Effector memory CD4-positive, alpha-beta T cell (primary cell): ENCODE data around the gene PSMB5.

Experiments
- DNase-seq, 3 donors: peaks; one replicate each; pipeline ENCODE4 v3.0.0-alpha.2; 2020
- H3K27ac ChIP-seq: 2 replicates; pipeline ENCODE4 v1.7.0; 2013; ENCODE audit warnings: mild to moderate bottlenecking, low read length, moderate library complexity; ENCODE audit not compliant: insufficient read depth, poor library complexity, severe bottlenecking
- H3K27me3 ChIP-seq: replicated peaks from 2 replicates; pipeline ENCODE4 v1.7.0; 2013; ENCODE audit warnings: mild to moderate bottlenecking, low read length; ENCODE audit not compliant: insufficient read depth, control insufficient read depth, poor library complexity, severe bottlenecking
- H3K36me3 ChIP-seq: 2 replicates; pipeline ENCODE4 v1.7.0; 2013; ENCODE audit warnings: mild to moderate bottlenecking, low read length, moderate library complexity; ENCODE audit not compliant: control insufficient read depth, insufficient read depth
- H3K4me1 ChIP-seq: 2 replicates; pipeline ENCODE4 v1.7.0; 2013; ENCODE audit warnings: low read length, mild to moderate bottlenecking; ENCODE audit not compliant: control insufficient read depth, insufficient read depth, poor library complexity, severe bottlenecking
- H3K4me3 ChIP-seq: 2 replicates; pipeline ENCODE4 v1.7.0; 2013; ENCODE audit warnings: low read length, low read depth, mild to moderate bottlenecking; ENCODE audit not compliant: insufficient read depth, poor library complexity, severe bottlenecking
- H3K9me3 ChIP-seq: 2 replicates; pipeline ENCODE4 v1.7.0; 2013; ENCODE audit warnings: mild to moderate bottlenecking, low read length, moderate library complexity; ENCODE audit not compliant: control insufficient read depth

PSMB5 gene

DNA sequence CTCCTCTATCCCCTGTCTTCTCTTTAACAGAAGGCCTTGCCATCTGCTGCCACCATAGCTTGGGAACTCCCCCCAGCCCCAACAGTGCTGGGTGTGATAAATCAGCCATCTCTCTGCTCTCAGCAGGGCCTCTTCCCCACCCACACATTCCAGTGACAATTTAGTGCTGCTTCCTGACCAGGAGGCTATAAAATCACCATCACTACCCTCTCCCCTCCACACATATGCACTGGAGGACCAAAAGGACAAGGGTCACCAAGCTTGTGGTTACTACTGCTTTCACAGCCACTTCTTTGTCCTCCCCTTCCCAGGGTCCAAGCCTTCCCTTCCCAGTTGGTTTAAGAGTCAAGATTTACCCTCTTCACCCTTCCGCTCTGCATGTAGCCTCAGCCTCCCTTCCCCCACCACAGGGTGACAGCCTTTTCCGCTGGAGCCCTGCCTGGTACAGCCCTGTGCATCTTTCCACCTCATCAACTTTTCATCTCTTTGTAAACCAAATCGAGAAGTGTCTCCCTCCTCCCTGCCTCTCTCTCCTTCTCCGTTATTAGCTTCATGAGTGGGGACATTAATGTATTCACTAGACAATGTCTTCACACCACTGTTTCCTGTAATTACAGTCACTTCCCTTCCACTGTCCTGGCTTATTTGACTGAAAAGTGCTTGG is 9.4 kb downstream of the PSMB5 start:
- no peak for DNase-seq
- Histone ChIP-seq H3K4me3 (no peak overlapping the region), H3K36me3 (peaks cover 13% of the 10 kb centered on the region), H3K9me3 (no peaks in the 10 kb centered on the region), H3K27me3 (no peaks in the 10 kb centered on the region), H3K4me1 (peaks cover 8% of the 10 kb centered on the region), H3K27ac (no peak overlapping the region)

DNA sequence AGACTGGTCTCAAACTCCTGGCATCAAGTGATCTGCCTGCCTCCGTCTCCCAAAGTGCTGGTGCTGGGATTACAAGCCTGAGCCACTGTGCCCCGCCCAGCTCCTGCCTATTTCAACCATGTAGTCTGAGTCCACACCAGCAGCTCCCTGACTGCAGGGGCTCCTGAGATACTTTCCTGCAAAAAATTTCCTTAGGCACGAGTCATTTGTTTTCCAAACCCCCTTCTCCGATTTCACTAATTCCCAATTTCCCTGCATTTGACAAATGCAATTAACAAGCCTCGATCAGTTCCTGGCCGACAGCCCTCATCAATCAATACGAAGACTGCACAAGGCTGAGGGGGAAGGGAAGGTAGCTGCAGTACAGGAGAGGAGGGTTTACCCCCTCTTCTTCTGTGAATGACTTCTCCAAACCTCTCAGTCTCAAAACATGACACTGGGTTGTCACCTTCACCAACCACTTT is 10.1 kb downstream of the PSMB5 start:
- H3K4me3 ChIP-seq: no peak overlapping the region
- no peaks in the 10 kb centered on the region for H3K9me3 ChIP-seq
- H3K27ac ChIP-seq: no peak overlapping the region
- no peaks in the 10 kb centered on the region for H3K27me3 ChIP-seq
- peaks cover 8% of the 10 kb centered on the region for H3K4me1 ChIP-seq
- no peak for DNase-seq
- H3K36me3 ChIP-seq: peaks cover 13% of the 10 kb centered on the region

DNA sequence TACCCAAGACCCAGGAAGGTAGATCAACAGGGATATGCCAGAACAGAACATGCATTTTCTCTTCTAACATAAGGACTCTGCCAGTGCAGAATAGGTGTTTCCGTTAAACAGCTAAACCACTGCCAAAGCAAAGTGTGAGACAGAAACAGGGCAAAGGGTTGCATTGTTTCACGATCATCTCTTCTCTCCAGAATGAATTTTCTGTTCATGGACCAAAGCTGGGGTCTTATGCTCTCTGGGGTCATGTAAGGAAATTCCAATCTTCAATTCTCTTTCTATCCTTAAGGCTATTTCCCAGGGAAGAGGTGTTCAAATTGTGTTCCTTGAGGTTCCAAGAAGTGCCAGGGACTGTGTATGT is 10.9 kb downstream of the PSMB5 start:
- H3K9me3 ChIP-seq: no peaks in the 10 kb centered on the region
- no peaks in the 10 kb centered on the region for H3K27me3 ChIP-seq
- no peak for DNase-seq
- no peak overlapping the region for H3K4me3 ChIP-seq
- H3K27ac ChIP-seq: no peak overlapping the region
- peaks cover 7% of the 10 kb centered on the region for H3K4me1 ChIP-seq
- peaks cover 9% of the 10 kb centered on the region for H3K36me3 ChIP-seq

DNA sequence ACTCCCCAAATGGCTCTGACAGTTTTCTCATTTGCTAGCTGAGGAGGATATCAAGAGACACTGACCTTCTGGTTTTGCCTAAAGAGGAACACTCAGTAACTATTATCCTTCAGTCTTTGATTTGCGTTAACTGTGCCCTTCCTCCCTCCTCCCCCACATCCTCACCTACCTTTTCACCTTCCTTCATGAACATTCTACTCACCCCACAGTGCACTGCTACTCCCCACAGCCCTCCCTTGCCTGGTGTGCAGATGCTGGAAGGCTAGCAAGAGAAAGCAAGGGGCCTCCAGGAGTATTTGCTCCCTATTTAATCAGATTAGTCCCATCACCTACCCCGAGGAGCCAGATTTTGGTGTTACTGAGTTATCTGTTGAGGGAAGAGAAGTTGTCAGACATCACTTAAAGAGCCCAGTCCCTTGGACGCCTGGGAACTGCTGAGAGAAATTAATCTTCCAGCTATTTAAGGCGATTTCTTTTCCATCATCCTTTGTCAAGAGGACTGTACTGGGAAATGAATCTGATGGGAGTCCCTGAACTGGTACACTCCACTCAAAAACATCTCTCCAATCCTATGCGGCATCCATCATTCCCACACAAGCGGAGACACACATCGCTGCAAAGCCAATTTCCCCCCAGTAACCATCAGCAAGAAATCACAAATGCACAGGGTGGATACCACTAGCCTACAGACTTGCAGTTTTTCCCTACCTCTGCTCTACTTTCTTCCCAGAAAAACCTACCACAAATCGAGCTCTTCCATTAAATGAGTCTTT is 11.5 kb downstream of the PSMB5 start:
- Histone ChIP-seq H3K9me3 (no peaks in the 10 kb centered on the region), H3K4me1 (peaks cover 4% of the 10 kb centered on the region), H3K4me3 (no peak overlapping the region), H3K36me3 (peaks cover 9% of the 10 kb centered on the region), H3K27ac (no peak overlapping the region), H3K27me3 (no peaks in the 10 kb centered on the region)
- DNase-seq: no peak

GRCh38 chr14:23021889-23022442 is 12.7 kb downstream of the PSMB5 start:
- no peak overlapping the region for H3K4me3 ChIP-seq
- DNase-seq: no peak
- H3K9me3 ChIP-seq: no peaks in the 10 kb centered on the region
- no peak overlapping the region for H3K27ac ChIP-seq
- no peaks in the 10 kb centered on the region for H3K27me3 ChIP-seq
- H3K4me1 ChIP-seq: peaks cover 4% of the 10 kb centered on the region
- peaks cover 9% of the 10 kb centered on the region for H3K36me3 ChIP-seq

DNA sequence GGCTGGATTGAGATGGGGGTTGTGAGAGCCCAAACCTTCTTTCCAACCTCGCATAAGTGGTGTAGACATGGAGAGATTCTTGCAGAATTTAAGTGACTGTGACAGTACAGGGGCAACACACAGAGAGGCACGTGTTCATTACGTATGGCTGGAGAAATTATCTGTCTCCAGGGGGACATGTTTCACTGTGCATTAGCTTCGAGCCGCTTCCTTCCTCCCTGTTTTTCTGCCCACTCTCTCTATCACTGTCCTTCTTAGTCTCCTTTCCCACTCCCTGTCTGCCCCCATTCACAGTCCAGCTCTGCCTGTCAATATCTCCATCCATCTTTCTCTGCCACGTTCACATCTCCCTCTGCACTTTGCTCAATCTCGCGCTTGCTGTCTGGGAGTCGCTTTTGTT is 13.3 kb downstream of the PSMB5 start:
- DNase-seq: no peak
- H3K27me3 ChIP-seq: no peaks in the 10 kb centered on the region
- H3K36me3 ChIP-seq: peaks cover 9% of the 10 kb centered on the region
- H3K27ac ChIP-seq: no peak overlapping the region
- H3K4me3 ChIP-seq: no peak overlapping the region
- H3K4me1 ChIP-seq: peaks cover 4% of the 10 kb centered on the region
- no peaks in the 10 kb centered on the region for H3K9me3 ChIP-seq

DNA sequence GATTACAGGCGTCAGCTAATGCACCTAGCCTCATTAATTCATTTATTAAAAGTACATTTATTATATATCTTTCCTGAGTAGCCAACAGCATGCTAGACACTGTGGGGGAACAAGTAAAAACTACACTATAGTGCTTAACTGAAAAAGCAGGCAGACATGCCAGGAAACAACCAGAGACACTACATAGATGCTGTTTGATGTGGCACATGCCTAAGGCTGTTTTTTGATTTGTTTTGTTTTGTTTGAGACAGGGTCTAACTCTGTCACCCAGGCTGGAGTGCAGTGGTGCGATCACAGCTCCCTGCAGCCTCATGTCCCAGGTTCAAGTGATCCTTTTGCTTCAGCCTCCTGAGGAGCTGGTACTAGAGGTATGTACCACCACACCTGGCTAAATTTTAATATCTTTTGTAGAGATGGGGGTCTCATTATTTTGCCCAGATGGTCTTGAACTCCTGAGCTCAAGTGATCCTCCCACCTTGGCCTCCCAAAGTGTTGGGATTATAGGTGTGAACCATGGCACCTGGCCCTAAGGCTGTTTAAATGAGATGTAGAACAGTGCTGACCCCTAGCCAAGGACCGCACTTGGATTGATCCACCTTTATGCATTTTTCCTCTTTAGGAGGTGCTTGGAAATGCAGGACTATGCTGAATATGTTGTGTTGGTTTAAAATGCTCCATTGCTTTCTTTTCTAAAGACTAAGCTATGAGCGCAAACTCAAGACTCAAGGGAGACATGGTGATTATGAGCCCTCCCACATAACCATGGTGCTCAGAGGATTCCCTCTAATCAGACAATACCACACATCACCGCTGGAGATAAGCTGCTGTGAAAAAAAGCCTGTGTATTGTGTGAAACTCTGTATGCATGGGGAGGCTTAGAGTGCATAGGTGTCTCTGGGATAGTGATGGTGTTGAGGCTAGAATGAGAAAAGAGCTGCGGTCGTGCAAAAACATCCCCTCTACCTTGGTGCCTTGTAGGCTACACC is 14.3 kb downstream of the PSMB5 start:
- no peaks in the 10 kb centered on the region for H3K27me3 ChIP-seq
- H3K36me3 ChIP-seq: peaks cover under 1% of the 10 kb centered on the region
- H3K27ac ChIP-seq: no peak overlapping the region
- no peak overlapping the region for H3K4me3 ChIP-seq
- no peak for DNase-seq
- H3K9me3 ChIP-seq: no peaks in the 10 kb centered on the region
- H3K4me1 ChIP-seq: peaks cover 4% of the 10 kb centered on the region

DNA sequence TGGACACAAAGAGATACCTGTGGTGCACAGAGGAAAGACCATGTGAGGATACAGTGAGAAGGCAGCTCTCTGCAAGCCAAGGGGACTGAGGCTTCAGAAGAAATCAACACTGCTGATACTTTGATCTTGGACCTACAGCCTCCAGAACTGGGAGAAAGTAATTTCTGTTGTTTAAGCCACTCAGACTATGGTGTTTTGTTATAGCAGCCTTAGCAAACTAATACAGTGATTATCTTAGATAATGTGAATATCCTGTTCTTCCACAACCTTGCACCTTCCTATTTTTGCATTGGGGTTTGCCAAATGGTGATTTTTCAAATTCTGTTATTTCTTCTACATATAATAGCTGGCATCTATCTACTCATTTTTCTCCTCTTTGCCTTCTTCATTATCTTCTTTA is 16.6 kb downstream of the PSMB5 start:
- no peak for DNase-seq
- Histone ChIP-seq H3K27ac (no peak overlapping the region), H3K4me3 (no peak overlapping the region), H3K36me3 (no peaks in the 10 kb centered on the region), H3K27me3 (no peaks in the 10 kb centered on the region), H3K9me3 (no peaks in the 10 kb centered on the region), H3K4me1 (peaks cover 3% of the 10 kb centered on the region)

- DNase-seq: no peak
- Histone ChIP-seq H3K27me3 (no peaks in the 10 kb centered on the region), H3K4me3 (no peak overlapping the region), H3K27ac (no peak overlapping the region), H3K9me3 (no peaks in the 10 kb centered on the region), H3K36me3 (no peaks in the 10 kb centered on the region), H3K4me1 (no peaks in the 10 kb centered on the region)
These were observed 17.6 kb downstream of the PSMB5 start for GRCh38 chr14:23017091-23017490.
